K562 (cell line): ENCODE results near the gene CISTR.

ENCODE experiments used
- ATF3 ChIP-seq, 2 experiments: fragments of 450-650 bp in 1 of 2; sonication (generic) in 1 of 2; formaldehyde crosslinking in 1 of 2; IDR thresholded peaks in 1 of 2; conservative IDR thresholded peaks in 1 of 2; 2 replicates each; pipeline versions ENCODE4 v1.6.1 to v1.8.1; 2016 to 2023; ENCODE audit warnings: mild to moderate bottlenecking in 2 of 2, moderate library complexity in 2 of 2, inconsistent platforms in 1 of 2, missing genetic modification reagents in 1 of 2
- E2F4 ChIP-seq: sonication (generic); formaldehyde crosslinking; IDR thresholded peaks from 2 replicates; pipeline ENCODE4 v1.8.0; 2022; ENCODE audit warnings: mild to moderate bottlenecking, low read depth, missing genetic modification reagents
- EWSR1 ChIP-seq: fragments of 450-650 bp; IDR thresholded peaks from 2 replicates; pipeline ENCODE4 v1.6.1; 2018; ENCODE audit warnings: borderline replicate concordance, mild to moderate bottlenecking, low read depth, moderate library complexity; ENCODE audit not compliant: partially characterized antibody
- HDAC6 ChIP-seq: IDR thresholded peaks from 2 replicates; pipeline ENCODE4 v1.6.1; 2012; ENCODE audit warnings: low read depth, mild to moderate bottlenecking, control low read depth, inconsistent platforms, low read length, moderate library complexity
- HIVEP1 ChIP-seq: fragments of 250-450 bp; sonication (Bioruptor Pico); IDR thresholded peaks from 2 replicates; pipeline ENCODE4 v1.4.0; 2020; ENCODE audit warnings: mild to moderate bottlenecking
- JUND ChIP-seq, 2 experiments: IDR thresholded peaks; 2 replicates in 1 of 2; 3 replicates in 1 of 2; pipeline ENCODE4 v1.6.1; 2011; ENCODE audit warnings: borderline replicate concordance in 2 of 2, low read depth in 2 of 2, low read length in 2 of 2, improper control_type of control experiment in 1 of 2, missing biosample characterization in 1 of 2, missing genetic modification characterization in 1 of 2, missing genetic modification reagents in 1 of 2
- PCBP1 ChIP-seq: fragments of 200-400 bp; formaldehyde crosslinking; IDR thresholded peaks from 2 replicates; pipeline ENCODE4 v1.6.1; 2018; ENCODE audit warnings: mild to moderate bottlenecking, low read depth, low read length; ENCODE audit not compliant: poor library complexity, severe bottlenecking
- POLR2A ChIP-seq: fragments of 450-650 bp; conservative IDR thresholded peaks from 2 replicates; pipeline ENCODE4 v1.6.1; 2016
- RBM25 ChIP-seq: fragments of 200-400 bp; formaldehyde crosslinking; IDR thresholded peaks from 2 replicates; pipeline ENCODE4 v1.6.1; 2018; ENCODE audit warnings: low read length, low read depth, moderate library complexity; ENCODE audit not compliant: severe bottlenecking
- RHOXF2B ChIP-seq: fragments of 250-450 bp; sonication (Bioruptor Pico); conservative IDR thresholded peaks from 2 replicates; pipeline ENCODE4 v1.5.1; 2021
- ZBTB7A ChIP-seq: IDR thresholded peaks from 2 replicates; pipeline ENCODE4 v1.6.1; 2011; ENCODE audit warnings: low read depth, mild to moderate bottlenecking, low read length, moderate library complexity, borderline replicate concordance; ENCODE audit not compliant: control insufficient read depth
- ZNF24 ChIP-seq: fragments of 450-650 bp; IDR thresholded peaks from 2 replicates; pipeline ENCODE4 v1.6.1; 2016
- ZNF398 ChIP-seq: fragments of 250-450 bp; sonication (Bioruptor Pico); IDR thresholded peaks from 2 replicates; pipeline ENCODE4 v1.8.0; 2021; ENCODE audit warnings: moderate library complexity, mild to moderate bottlenecking, inconsistent platforms

GRCh38 chr12:53785161-53785560 is 33.4 kb upstream of the CISTR start:
- no peak for TF ChIP-seq EWSR1
- no peak for TF ChIP-seq HIVEP1 (CRISPR knock-in tag)
- no peak for TF ChIP-seq JUND (IDR thresholded peaks at IDR 0.05; ENCODE audit: borderline replicate concordance, low read depth, low read length)
- no peak for TF ChIP-seq JUND (tag; IDR thresholded peaks at IDR 0.05; ENCODE audit: borderline replicate concordance, low read depth, low read length)
- no peak for TF ChIP-seq POLR2A
- no peak for TF ChIP-seq HDAC6
- TF ChIP-seq ATF3 (IDR thresholded peaks at IDR 0.05): no peak
- TF ChIP-seq ATF3 (CRISPR knock-in tag; conservative IDR thresholded peaks at IDR 0.05): no peak
- no peak for TF ChIP-seq RBM25
- no peak for TF ChIP-seq E2F4
- TF ChIP-seq ZNF24: no peak
- no peak for TF ChIP-seq ZNF398
- TF ChIP-seq ZBTB7A: no peak
- no peak for TF ChIP-seq RHOXF2B (CRISPR knock-in tag)
- no peak for TF ChIP-seq PCBP1
